Thyroid gland (tissue), 4 donors: ENCODE measurements around the gene SORCS2. TPM values are rescaled to one million over a fixed set of nuclear protein-coding genes. Genes with fewer than 3 reads are reported as not detected.

Source experiments
- DNase-seq, 2 donors: peaks; one replicate each; pipeline ENCODE4 v3.0.0-alpha.2; 2019
- H3K27ac ChIP-seq, 3 donors: fragments of 200-600 bp; sonication (generic); 1 replicate in 2 of 3; 2 replicates in 1 of 3; pipeline ENCODE4 v1.5.1; 2016 to 2019; ENCODE audit warnings: mild to moderate bottlenecking in 1 of 3, moderate library complexity in 1 of 3
- H3K27me3 ChIP-seq: fragments of 200-600 bp; sonication (generic); one replicate; pipeline ENCODE4 v1.5.1; 2019
- H3K36me3 ChIP-seq, 2 donors: fragments of 200-600 bp; sonication (generic); one replicate each; pipeline ENCODE4 v1.5.1; 2016 to 2019
- H3K4me1 ChIP-seq, 2 donors: fragments of 200-600 bp; sonication (generic); one replicate each; pipeline ENCODE4 v1.5.1; 2017 to 2019
- H3K4me3 ChIP-seq, 3 donors: fragments of 200-600 bp; sonication (generic); replicated peaks in 1 of 3; 1 replicate in 2 of 3; 2 replicates in 1 of 3; pipeline ENCODE4 v1.5.1; 2016; ENCODE audit warnings: mild to moderate bottlenecking in 1 of 3
- H3K9me3 ChIP-seq: fragments of 200-600 bp; sonication (generic); one replicate; pipeline ENCODE4 v1.5.1; 2017
- CTCF ChIP-seq, 6 experiments: fragments of 200-600 bp in 3 of 6; fragments of 450-650 bp in 3 of 6; sonication (generic) in 3 of 6; IDR thresholded peaks; one replicate each; pipeline ENCODE4 v1.5.1; 2016 to 2019; ENCODE audit warnings: antibody characterized with exemption in 6 of 6, mild to moderate bottlenecking in 2 of 6, inconsistent platforms in 1 of 6, moderate library complexity in 1 of 6
- POLR2A ChIP-seq, 2 donors: fragments of 450-650 bp; IDR thresholded peaks; one replicate each; pipeline ENCODE4 v1.6.1; 2017; ENCODE audit warnings: antibody characterized with exemption in 2 of 2, mild to moderate bottlenecking in 2 of 2, moderate library complexity in 1 of 2
- WGBS, 2 donors: methylation state at CpG; one replicate each; pipeline ENCODE4 v1.1.5; 2017; 5-methylcytosine and 5-hydroxymethylcytosine counted together
- intact Hi-C: fragments of 100-400 bp; cut with DNase I; formaldehyde crosslinking; loops from one replicate; pipeline ENCODE4 v1.15.1; 2023
- total RNA-seq, 4 donors: library from RNA; depleted of rRNA; stranded (reverse); fragments of >200 nt; gene quantifications; one replicate each; pipeline ENCODE4 v1.2.3, GENCODE V29; 2016

SORCS2 gene
- total RNA-seq, 4 donors from 2014 or later: 1.7 to 13.6 (median 3.6) TPM

- intact Hi-C loops: no loop called here
- no peak for TF ChIP-seq POLR2A (IDR thresholded peaks at IDR 0.05)
- TF ChIP-seq CTCF (IDR thresholded peaks at IDR 0.05): no peak
- no peak overlapping the region for H3K27ac ChIP-seq
- H3K27me3 ChIP-seq: no peaks in the 10 kb centered on the region
- H3K36me3 ChIP-seq: no peaks in the 10 kb centered on the region
- H3K4me1 ChIP-seq: peaks cover 0 to 6% of the 10 kb centered on the region in 2 donors
- no peak overlapping the region for H3K4me3 ChIP-seq
- no peaks in the 10 kb centered on the region for H3K9me3 ChIP-seq
- no peak for DNase-seq
- 89 to 93% methylated on average over 11 of the region's 11 CpGs for WGBS, 2 donors
Observed at GRCh38 chr4:7146786-7147115, 45.6 kb upstream of the SORCS2 start.

DNA sequence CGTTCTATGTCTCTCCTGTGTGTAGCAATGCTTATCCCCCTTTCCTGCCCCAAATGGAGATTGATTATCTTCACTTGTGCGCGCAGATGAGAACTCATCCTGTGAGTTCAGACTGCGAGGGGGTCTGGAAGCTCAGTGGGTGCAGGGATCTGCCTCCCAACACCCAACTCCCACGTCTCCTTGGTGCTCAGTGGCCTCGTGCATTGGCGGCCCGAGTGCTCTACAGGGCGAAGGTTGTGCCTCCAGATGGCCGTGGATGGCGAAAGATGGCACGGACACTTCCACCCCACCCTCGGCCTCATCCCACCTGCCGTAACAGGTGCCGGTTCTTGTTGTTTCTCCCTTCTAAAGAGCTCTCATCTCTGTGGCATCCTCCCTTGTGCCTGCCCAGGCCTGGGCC is 45.1 kb upstream of the SORCS2 start:
- Histone ChIP-seq H3K4me1 (peaks cover 0 to 6% of the 10 kb centered on the region in 2 donors), H3K9me3 (no peaks in the 10 kb centered on the region), H3K4me3 (no peak overlapping the region), H3K36me3 (no peaks in the 10 kb centered on the region), H3K27ac (no peak overlapping the region), H3K27me3 (no peaks in the 10 kb centered on the region)
- no peak for DNase-seq
- WGBS, 2 donors: 87 to 92% methylated on average over 15 of the region's 15 CpGs
- TF ChIP-seq POLR2A (IDR thresholded peaks at IDR 0.05) (no peak), CTCF (IDR thresholded peaks at IDR 0.05) (no peak)
- intact Hi-C loops: no loop called here

- TF ChIP-seq CTCF (IDR thresholded peaks at IDR 0.05) (no peak), POLR2A (IDR thresholded peaks at IDR 0.05) (no peak)
- Histone ChIP-seq H3K27me3 (no peaks in the 10 kb centered on the region), H3K27ac (no peak overlapping the region), H3K4me1 (peaks cover 0 to 6% of the 10 kb centered on the region in 2 donors), H3K9me3 (no peaks in the 10 kb centered on the region), H3K36me3 (no peaks in the 10 kb centered on the region), H3K4me3 (no peak overlapping the region)
- intact Hi-C loops: no loop called here
- no peak for DNase-seq
- 84 to 85% methylated on average over 8 to 10 of the region's 10 CpGs for WGBS, 2 donors
Observed at GRCh38 chr4:7147661-7148310, 44.6 kb upstream of the SORCS2 start.

DNA sequence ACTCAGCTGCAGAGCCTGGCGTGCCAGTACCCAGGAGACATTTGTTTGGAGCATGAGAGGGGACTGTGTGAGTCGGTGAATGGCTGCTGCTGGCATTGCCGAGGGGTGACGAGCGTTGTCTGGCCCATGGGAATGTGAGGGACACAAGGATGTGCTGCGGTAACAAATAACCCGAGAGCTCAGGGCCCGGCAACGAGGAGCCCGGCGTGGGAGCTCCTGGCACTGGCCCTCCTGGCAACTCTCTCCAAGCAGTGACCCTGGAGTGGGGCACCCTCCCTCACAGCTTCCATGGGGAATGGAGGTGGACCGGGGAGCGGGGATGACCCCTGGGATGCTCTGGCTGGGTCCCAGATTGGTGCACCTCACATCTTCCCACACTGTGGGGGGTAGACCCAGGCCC is 44.0 kb upstream of the SORCS2 start:
- H3K9me3 ChIP-seq: no peaks in the 10 kb centered on the region
- H3K27ac ChIP-seq: no peak overlapping the region
- TF ChIP-seq POLR2A (IDR thresholded peaks at IDR 0.05): no peak
- no peak for TF ChIP-seq CTCF (IDR thresholded peaks at IDR 0.05)
- no peaks in the 10 kb centered on the region for H3K27me3 ChIP-seq
- peaks cover 0 to 4% of the 10 kb centered on the region in 2 donors for H3K4me1 ChIP-seq
- H3K4me3 ChIP-seq: no peak overlapping the region
- WGBS, 2 donors: 88 to 94% methylated on average over 12 to 13 of the region's 13 CpGs
- no peak for DNase-seq
- intact Hi-C loops: no loop called here
- H3K36me3 ChIP-seq: no peaks in the 10 kb centered on the region

GRCh38 chr4:7150036-7150635 is 42.2 kb upstream of the SORCS2 start:
- H3K4me3 ChIP-seq: no peak overlapping the region
- H3K27me3 ChIP-seq: no peaks in the 10 kb centered on the region
- no peaks in the 10 kb centered on the region for H3K9me3 ChIP-seq
- no peaks in the 10 kb centered on the region for H3K36me3 ChIP-seq
- DNase-seq: no peak
- H3K27ac ChIP-seq: no peak overlapping the region
- 86 to 88% methylated on average over 10 to 19 of the region's 20 CpGs for WGBS, 2 donors
- no peak for TF ChIP-seq CTCF (IDR thresholded peaks at IDR 0.05)
- TF ChIP-seq POLR2A (IDR thresholded peaks at IDR 0.05): no peak
- H3K4me1 ChIP-seq: no peaks in the 10 kb centered on the region
- intact Hi-C loops: no loop called here
